ENCODE measurements around the gene UBA1.
"Not testable (repeated sequence)": the region's sequence is repeated elsewhere in the genome, so short reads cannot be mapped to it uniquely, and the experiment has no call there.

The UBA1 gene

GRCh38 chrX:47232197-47232802 is 38.7 kb downstream of the UBA1 start:
- DNase-seq, result no peak

GRCh38 chrX:47232803-47233332 is 39.2 kb downstream of the UBA1 start, which contains the start of gene USP11:
Gene USP11, plus strand, starts transcription at chrX:47233009. Its CDS starts 35 bp downstream, at chrX:47233044.
- peak; percentile 70 for DNase-seq

GRCh38 chrX:47233333-47234113 is 39.9 kb downstream of the UBA1 start:
- DNase-seq, result peak; percentile 97

- no peak for DNase-seq
Measured at GRCh38 chrX:47234583-47234982, 41.0 kb downstream of the UBA1 start.

GRCh38 chrX:47235691-47236103 is 42.1 kb downstream of the UBA1 start:
- no peak for DNase-seq

- DNase-seq, result no peak
Measured at GRCh38 chrX:47239199-47239598, 45.6 kb downstream of the UBA1 start.

GRCh38 chrX:47239898-47240545 is 46.4 kb downstream of the UBA1 start:
- DNase-seq, result no peak

GRCh38 chrX:47240619-47241018 is 47.0 kb downstream of the UBA1 start:
- DNase-seq, result no peak

- DNase-seq, result no peak
Measured at GRCh38 chrX:47241201-47242011, 47.8 kb downstream of the UBA1 start.

- DNase-seq, result no peak
Measured at GRCh38 chrX:47242321-47242720, 48.7 kb downstream of the UBA1 start.

GRCh38 chrX:47243351-47243750 is 49.7 kb downstream of the UBA1 start:
- no peak for DNase-seq

GRCh38 chrX:47244676-47245075 is 51.0 kb downstream of the UBA1 start:
- no peak for DNase-seq

- no peak for DNase-seq
Measured at GRCh38 chrX:47245156-47245555, 51.5 kb downstream of the UBA1 start.

- no peak for DNase-seq
Measured at GRCh38 chrX:47247206-47247998, 53.8 kb downstream of the UBA1 start.

GRCh38 chrX:47247999-47248320 is 54.3 kb downstream of the UBA1 start:
- no peak for DNase-seq

GRCh38 chrX:47248576-47248975 is 54.9 kb downstream of the UBA1 start:
- no peak for DNase-seq

GRCh38 chrX:47250017-47250347 is 56.4 kb downstream of the UBA1 start:
- no peak for DNase-seq

GRCh38 chrX:47257620-47258019 is 64.0 kb downstream of the UBA1 start:
- not testable (repeated sequence) for DNase-seq
